Naive thymus-derived CD4-positive, alpha-beta T cell (primary cell): ENCODE measurements around the gene SERPINB12. TPM values are rescaled to one million over a fixed set of nuclear protein-coding genes. Genes with fewer than 3 reads are reported as not detected.
A peak's percentile ranks its signal among the peaks of the same experiment; 100 is the strongest.

Source experiments
- ATAC-seq: fragments of 150-1000 bp; cut with Tn5 transposase; 2 replicates; pipeline ENCODE4 v1.10.0; 2021; ENCODE audit warnings: mild to moderate bottlenecking, moderate library complexity
- CTCF ChIA-PET: fragments of 350-600 bp; sonication (Branson Sonifier 250); formaldehyde crosslinking; loops from one replicate; lab custom pipeline; 2021; ENCODE audit warnings: antibody characterized with exemption; lab: Charles Lee
- POLR2A ChIA-PET: fragments of 350-600 bp; sonication (Branson Sonifier 250); formaldehyde crosslinking; loops from one replicate; lab custom pipeline; 2021; ENCODE audit warnings: antibody characterized with exemption, inconsistent platforms; lab: Charles Lee
- DNase-seq, 9 donors: peaks; one replicate each; pipeline versions ENCODE4 v3.0.0 to v3.0.0-alpha.2; 2020 to 2022; ENCODE audit warnings: mixed read lengths in 1 of 9
- H3K27ac ChIP-seq: one replicate; pipeline ENCODE4 v1.7.0; 2013; ENCODE audit warnings: mild to moderate bottlenecking, low read depth, low read length, moderate library complexity
- H3K27me3 ChIP-seq, 2 donors: one replicate each; pipeline ENCODE4 v1.7.0; 2013; ENCODE audit warnings: low read length in 2 of 2, mild to moderate bottlenecking in 2 of 2, moderate library complexity in 2 of 2; ENCODE audit not compliant: control insufficient read depth in 2 of 2, insufficient read depth in 2 of 2
- H3K36me3 ChIP-seq, 3 experiments: 1 replicate in 2 of 3; 2 replicates in 1 of 3; pipeline ENCODE4 v1.7.0; 2013; ENCODE audit warnings: low read length in 3 of 3, mild to moderate bottlenecking in 3 of 3, moderate library complexity in 1 of 3; ENCODE audit not compliant: insufficient read depth in 3 of 3, control insufficient read depth in 2 of 3
- H3K4me1 ChIP-seq, 2 donors: one replicate each; pipeline ENCODE4 v1.7.0; 2013; ENCODE audit warnings: low read length in 2 of 2, mild to moderate bottlenecking in 2 of 2, moderate library complexity in 1 of 2; ENCODE audit not compliant: control insufficient read depth in 2 of 2, insufficient read depth in 2 of 2
- H3K4me3 ChIP-seq: 2 replicates; pipeline ENCODE4 v1.7.0; 2013; ENCODE audit warnings: mild to moderate bottlenecking, low read length
- H3K9me3 ChIP-seq, 3 experiments: 1 replicate in 2 of 3; 2 replicates in 1 of 3; pipeline ENCODE4 v1.7.0; 2013; ENCODE audit warnings: low read length in 3 of 3; ENCODE audit not compliant: control insufficient read depth in 2 of 3
- H3K27ac Mint-ChIP-seq, 9 donors: one replicate each; pipeline ENCODE4 v1.8.0; 2020 to 2022; ENCODE audit warnings: mixed read lengths in 9 of 9, mild to moderate bottlenecking in 8 of 9, moderate library complexity in 5 of 9, inconsistent platforms in 2 of 9
- H3K27me3 Mint-ChIP-seq, 5 donors: one replicate each; pipeline ENCODE4 v1.8.0; 2021 to 2022; ENCODE audit warnings: mixed read lengths in 5 of 5, mild to moderate bottlenecking in 1 of 5
- H3K36me3 Mint-ChIP-seq, 5 donors: one replicate each; pipeline ENCODE4 v1.8.0; 2020 to 2022; ENCODE audit warnings: mixed read lengths in 5 of 5, mild to moderate bottlenecking in 3 of 5, inconsistent platforms in 1 of 5
- H3K4me1 Mint-ChIP-seq, 7 donors: one replicate each; pipeline ENCODE4 v1.8.0; 2020 to 2022; ENCODE audit warnings: mixed read lengths in 7 of 7, mild to moderate bottlenecking in 3 of 7, inconsistent platforms in 1 of 7
- H3K4me3 Mint-ChIP-seq, 10 donors: one replicate each; pipeline ENCODE4 v1.8.0; 2020 to 2022; ENCODE audit warnings: mild to moderate bottlenecking in 10 of 10, mixed read lengths in 10 of 10, moderate library complexity in 6 of 10, inconsistent platforms in 2 of 10
- H3K9me3 Mint-ChIP-seq, 11 donors: one replicate each; pipeline ENCODE4 v1.8.0; 2020 to 2022; ENCODE audit warnings: mixed read lengths in 11 of 11, mild to moderate bottlenecking in 4 of 11, inconsistent platforms in 1 of 11, moderate library complexity in 1 of 11
- intact Hi-C, 2 donors: fragments of 100-400 bp; cut with micrococcal nuclease; formaldehyde crosslinking; loops; one replicate each; pipeline ENCODE4 v1.15.1; 2023
- polyA plus RNA-seq, 2 donors: library from polyadenylated mRNA; unstranded; fragments of 300-500 nt; fragmentation: Illumina TruSeq; gene quantifications; one replicate each; pipeline ENCODE4 v1.2.3, GENCODE V29; 2021
- total RNA-seq, 6 experiments: library from RNA in 5 of 6; stranded (reverse) in 5 of 6; gene quantifications; 1 replicate in 5 of 6; 2 replicates in 1 of 6; pipeline ENCODE4 v1.2.3 and lab custom pipeline; 2021 to 2026

Gene SERPINB12
- total and polyA plus RNA-seq, 7 experiments from 2014 or later, result not detected

- no peaks in the 10 kb centered on the region for H3K27me3 ChIP-seq
- ChIA-PET CTCF (no interaction called here), POLR2A (no interaction called here)
- no peaks in the 10 kb centered on the region for H3K9me3 ChIP-seq
- Mint-ChIP-seq H3K27me3 (peaks cover 18 to 47% (median 26%) of the 10 kb centered on the region in 5 donors), H3K4me3 (no peak overlapping the region), H3K4me1 (peaks cover 0 to 1% (median 0%) of the 10 kb centered on the region in 7 donors), H3K9me3 (no peaks in the 10 kb centered on the region), H3K36me3 (peaks cover 0 to 3% (median 0%) of the 10 kb centered on the region in 5 donors), H3K27ac (no peak overlapping the region)
- H3K27ac ChIP-seq, result no peak overlapping the region
- H3K36me3 ChIP-seq, result no peaks in the 10 kb centered on the region
- intact Hi-C loops, result no loop called here
- no peaks in the 10 kb centered on the region for H3K4me1 ChIP-seq
- DNase-seq (no peak), ATAC-seq (no peak)
- no peak overlapping the region for H3K4me3 ChIP-seq
Observed at GRCh38 chr18:63545000-63545399, 2.8 kb downstream of the SERPINB12 start.

GRCh38 chr18:63550068-63550467 is 7.9 kb downstream of the SERPINB12 start:
- no peak overlapping the region for H3K4me3 Mint-ChIP-seq
- H3K4me1 ChIP-seq, result no peaks in the 10 kb centered on the region
- H3K9me3 ChIP-seq, result no peaks in the 10 kb centered on the region
- POLR2A ChIA-PET, result no interaction called here
- peaks cover 0 to 3% (median 0%) of the 10 kb centered on the region in 5 donors for H3K36me3 Mint-ChIP-seq
- ATAC-seq (no peak), DNase-seq (no peak)
- no peak overlapping the region for H3K4me3 ChIP-seq
- no peak overlapping the region for H3K27ac ChIP-seq
- CTCF ChIA-PET, result no interaction called here
- H3K27me3 Mint-ChIP-seq, result peaks cover 12 to 34% (median 16%) of the 10 kb centered on the region in 5 donors
- intact Hi-C loops, result no loop called here
- H3K36me3 ChIP-seq, result no peaks in the 10 kb centered on the region
- no peaks in the 10 kb centered on the region for H3K27me3 ChIP-seq
- H3K27ac Mint-ChIP-seq, result no peak overlapping the region
- no peaks in the 10 kb centered on the region for H3K4me1 Mint-ChIP-seq
- no peaks in the 10 kb centered on the region for H3K9me3 Mint-ChIP-seq

- no peaks in the 10 kb centered on the region for H3K27me3 ChIP-seq
- intact Hi-C loops, result no loop called here
- peaks cover 7 to 25% (median 8%) of the 10 kb centered on the region in 5 donors for H3K27me3 Mint-ChIP-seq
Observed at GRCh38 chr18:63551769-63552168, 9.6 kb downstream of the SERPINB12 start.

GRCh38 chr18:63552581-63552980 is 10.4 kb downstream of the SERPINB12 start:
- DNase-seq, result no peak
- Mint-ChIP-seq H3K9me3 (no peaks in the 10 kb centered on the region), H3K36me3 (no peaks in the 10 kb centered on the region), H3K27me3 (peaks cover 5 to 23% (median 8%) of the 10 kb centered on the region in 5 donors), H3K4me3 (no peak overlapping the region), H3K27ac (no peak overlapping the region), H3K4me1 (no peaks in the 10 kb centered on the region)
- ATAC-seq, result no peak
- H3K27ac ChIP-seq, result no peak overlapping the region
- no peaks in the 10 kb centered on the region for H3K27me3 ChIP-seq
- H3K36me3 ChIP-seq, result no peaks in the 10 kb centered on the region
- H3K4me1 ChIP-seq, result no peaks in the 10 kb centered on the region
- POLR2A ChIA-PET, result no interaction called here
- intact Hi-C loops, result no loop called here
- H3K4me3 ChIP-seq, result no peak overlapping the region
- H3K9me3 ChIP-seq, result no peaks in the 10 kb centered on the region
- CTCF ChIA-PET, result no interaction called here

More at GRCh38 chr18:63551769-63552168, 9.6 kb downstream of the SERPINB12 start:
- ChIA-PET POLR2A (no interaction called here), CTCF (no interaction called here)
- DNase-seq, result no peak
- H3K36me3 Mint-ChIP-seq, result no peaks in the 10 kb centered on the region
- Histone ChIP-seq H3K9me3 (no peaks in the 10 kb centered on the region), H3K4me1 (no peaks in the 10 kb centered on the region), H3K36me3 (no peaks in the 10 kb centered on the region), H3K4me3 (no peak overlapping the region), H3K27ac (no peak overlapping the region)
- H3K4me3 Mint-ChIP-seq, result no peak overlapping the region
- H3K9me3 Mint-ChIP-seq, result no peaks in the 10 kb centered on the region
- H3K4me1 Mint-ChIP-seq, result no peaks in the 10 kb centered on the region
- no peak overlapping the region for H3K27ac Mint-ChIP-seq
- ATAC-seq, result no peak

GRCh38 chr18:63553081-63553480 is 10.9 kb downstream of the SERPINB12 start:
- Histone ChIP-seq H3K4me1 (no peaks in the 10 kb centered on the region), H3K27me3 (no peaks in the 10 kb centered on the region), H3K36me3 (no peaks in the 10 kb centered on the region), H3K4me3 (no peak overlapping the region), H3K27ac (no peak overlapping the region), H3K9me3 (no peaks in the 10 kb centered on the region)
- intact Hi-C loops, result no loop called here
- H3K36me3 Mint-ChIP-seq, result no peaks in the 10 kb centered on the region
- peaks cover under 1 to 19% (median 7%) of the 10 kb centered on the region in 5 donors for H3K27me3 Mint-ChIP-seq
- peak; percentile 72 for ATAC-seq
- POLR2A ChIA-PET, result no interaction called here
- DNase-seq, result no peak
- H3K9me3 Mint-ChIP-seq, result no peaks in the 10 kb centered on the region
- CTCF ChIA-PET, result no interaction called here
- H3K4me3 Mint-ChIP-seq, result no peak overlapping the region
- no peak overlapping the region for H3K27ac Mint-ChIP-seq
- no peaks in the 10 kb centered on the region for H3K4me1 Mint-ChIP-seq

- no peak overlapping the region for H3K4me3 ChIP-seq
- H3K27ac ChIP-seq, result no peak overlapping the region
- Mint-ChIP-seq H3K36me3 (no peaks in the 10 kb centered on the region), H3K4me1 (no peaks in the 10 kb centered on the region), H3K27ac (no peak overlapping the region), H3K9me3 (no peaks in the 10 kb centered on the region), H3K27me3 (peaks cover 0 to 14% (median 12%) of the 10 kb centered on the region in 5 donors), H3K4me3 (no peak overlapping the region)
- ATAC-seq (no peak), DNase-seq (no peak)
- no peaks in the 10 kb centered on the region for H3K9me3 ChIP-seq
- no peaks in the 10 kb centered on the region for H3K27me3 ChIP-seq
- H3K4me1 ChIP-seq, result no peaks in the 10 kb centered on the region
- no peaks in the 10 kb centered on the region for H3K36me3 ChIP-seq
- POLR2A ChIA-PET, result no interaction called here
- intact Hi-C loops, result no loop called here
- CTCF ChIA-PET, result no interaction called here
Observed at GRCh38 chr18:63559567-63560491, 17.7 kb downstream of the SERPINB12 start.

- H3K4me1 ChIP-seq, result no peaks in the 10 kb centered on the region
- H3K4me3 Mint-ChIP-seq, result no peak overlapping the region
- CTCF ChIA-PET, result no interaction called here
- POLR2A ChIA-PET, result no interaction called here
- no peaks in the 10 kb centered on the region for H3K36me3 Mint-ChIP-seq
- intact Hi-C loops, result no loop called here
- peaks cover 4 to 14% (median 12%) of the 10 kb centered on the region in 5 donors for H3K27me3 Mint-ChIP-seq
- H3K9me3 ChIP-seq, result no peaks in the 10 kb centered on the region
- H3K4me1 Mint-ChIP-seq, result no peaks in the 10 kb centered on the region
- no peak overlapping the region for H3K27ac ChIP-seq
- H3K9me3 Mint-ChIP-seq, result no peaks in the 10 kb centered on the region
- DNase-seq, result no peak
- H3K36me3 ChIP-seq, result no peaks in the 10 kb centered on the region
- no peaks in the 10 kb centered on the region for H3K27me3 ChIP-seq
- no peak for ATAC-seq
- no peak overlapping the region for H3K4me3 ChIP-seq
- H3K27ac Mint-ChIP-seq, result no peak overlapping the region
Observed at GRCh38 chr18:63562284-63562683, 20.1 kb downstream of the SERPINB12 start.
